K562 (cell line): Measurements from ENCODE around the gene MRPL28. TPM values are rescaled to one million over a fixed set of nuclear protein-coding genes. Genes with fewer than 3 reads are reported as not detected.
A peak's percentile ranks its signal among the peaks of the same experiment; 100 is the strongest.

Experiments used
- CUX1 ChIP-seq: fragments of 200-800 bp; sonication (Bioruptor generic); IDR thresholded peaks from 2 replicates; pipeline ENCODE4 v1.6.1; 2016; ENCODE audit warnings: missing genetic modification characterization, missing compliant biosample characterization
- DACH1 ChIP-seq: fragments of 450-650 bp; IDR thresholded peaks from 2 replicates; pipeline ENCODE4 v1.6.1; 2018; ENCODE audit not compliant: partially characterized antibody
- EGR1 ChIP-seq: fragments of 450-650 bp; conservative IDR thresholded peaks from 2 replicates; pipeline ENCODE4 v1.6.1; 2017; ENCODE audit warnings: mild to moderate bottlenecking
- HDAC1 ChIP-seq, 2 experiments: fragments of 450-650 bp; IDR thresholded peaks; 2 replicates each; pipeline ENCODE4 v1.6.1; 2016 to 2017; ENCODE audit warnings: inconsistent platforms in 1 of 2, mild to moderate bottlenecking in 1 of 2, moderate library complexity in 1 of 2
- MXI1 ChIP-seq: IDR thresholded peaks from 2 replicates; pipeline ENCODE4 v1.6.1; 2011; ENCODE audit warnings: low read depth, mild to moderate bottlenecking, improper control_type of control experiment, low read length
- TAF15 ChIP-seq: fragments of 200-400 bp; formaldehyde crosslinking; IDR thresholded peaks from 2 replicates; pipeline ENCODE4 v1.6.1; 2017; ENCODE audit warnings: mild to moderate bottlenecking, low read depth, low read length, moderate library complexity
- TFAP4 ChIP-seq: sonication (generic); formaldehyde crosslinking; IDR thresholded peaks from 2 replicates; pipeline ENCODE4 v1.8.0; 2022; ENCODE audit warnings: missing genetic modification reagents, mild to moderate bottlenecking, moderate library complexity, borderline replicate concordance
- YBX1 ChIP-seq: fragments of 450-650 bp; IDR thresholded peaks from 2 replicates; pipeline ENCODE4 v1.7.1; 2016; ENCODE audit warnings: mild to moderate bottlenecking
- ZBTB40 ChIP-seq, 2 experiments: fragments of 450-650 bp in 1 of 2; sonication (generic) in 1 of 2; formaldehyde crosslinking in 1 of 2; IDR thresholded peaks; 2 replicates each; pipeline versions ENCODE4 v1.7.1 to v1.9.0; 2016 to 2022; ENCODE audit warnings: inconsistent platforms in 1 of 2, mild to moderate bottlenecking in 1 of 2, missing genetic modification reagents in 1 of 2
- ZNF408 ChIP-seq: fragments of 250-450 bp; sonication (Bioruptor Pico); IDR thresholded peaks from 2 replicates; pipeline ENCODE4 v1.4.0; 2020; ENCODE audit warnings: low read depth, mild to moderate bottlenecking, moderate library complexity
- polyA plus RNA-seq, 8 experiments: library from polyadenylated mRNA; depleted of rRNA in 4 of 8; stranded (reverse) in 5 of 8; unstranded in 3 of 8; fragments of >200 nt; fragmentation: Nextera tagmentation in 2 of 8; fragmentation: Illumina TruSeq in 1 of 8; extraction: Ambion mirVana in 2 of 8; extraction: Trizol in 1 of 8; gene quantifications; 2 replicates each; pipeline versions ENCODE4 v1.2.1 to v1.2.3, GENCODE V29; 2011 to 2014; ENCODE audit warnings: inconsistent platforms in 1 of 8, missing spikeins in 1 of 8
- total RNA-seq, 7 experiments: library from RNA; depleted of rRNA in 6 of 7; stranded (reverse); fragments of >200 nt in 6 of 7; fragmentation: Illumina TruSeq in 2 of 7; extraction: Trizol in 2 of 7; gene quantifications; 2 replicates each; pipeline versions ENCODE4 v1.2.1 to v1.2.3, GENCODE V29; 2011 to 2021; ENCODE audit warnings: low replicate concordance in 1 of 7

The MRPL28 gene
- total and polyA plus RNA-seq, 9 of the 15 experiments (the other 6 are each of a cell fraction or from before 2014, with no cell fraction given): 2.5 to 323 (median 175) TPM

GRCh38 chr16:381012-381788 lies 10.9 kb upstream of the MRPL28 start (continued):
- TF ChIP-seq CUX1 (CRISPR knock-in tag) (no peak), TAF15 (no peak), DACH1 (peak; percentile 34), MXI1 (no peak), HDAC1 (IDR thresholded peaks at IDR 0.05) (no peak), YBX1 (no peak), TFAP4 (CRISPR knock-in tag) (peak; percentile 87), ZBTB40 (IDR thresholded peaks at IDR 0.05) (peak; percentile 42; the same call in 1 of the 2 replicates), ZBTB40 (CRISPR knock-in tag; IDR thresholded peaks at IDR 0.05) (no peak), EGR1 (peak; percentile 42), ZNF408 (CRISPR knock-in tag) (no peak)
